ENCODE measurements around the gene ABHD12. TPM values are rescaled to one million over a fixed set of nuclear protein-coding genes. Genes with fewer than 3 reads are reported as not detected.
A peak's percentile ranks its signal among the peaks of the same experiment; 100 is the strongest.

The ABHD12 gene
- total and polyA plus RNA-seq, 2 donors (not counting 3 experiments of a cell fraction or from before 2014, with no cell fraction given): 19.2 to 36.0 TPM

DNA sequence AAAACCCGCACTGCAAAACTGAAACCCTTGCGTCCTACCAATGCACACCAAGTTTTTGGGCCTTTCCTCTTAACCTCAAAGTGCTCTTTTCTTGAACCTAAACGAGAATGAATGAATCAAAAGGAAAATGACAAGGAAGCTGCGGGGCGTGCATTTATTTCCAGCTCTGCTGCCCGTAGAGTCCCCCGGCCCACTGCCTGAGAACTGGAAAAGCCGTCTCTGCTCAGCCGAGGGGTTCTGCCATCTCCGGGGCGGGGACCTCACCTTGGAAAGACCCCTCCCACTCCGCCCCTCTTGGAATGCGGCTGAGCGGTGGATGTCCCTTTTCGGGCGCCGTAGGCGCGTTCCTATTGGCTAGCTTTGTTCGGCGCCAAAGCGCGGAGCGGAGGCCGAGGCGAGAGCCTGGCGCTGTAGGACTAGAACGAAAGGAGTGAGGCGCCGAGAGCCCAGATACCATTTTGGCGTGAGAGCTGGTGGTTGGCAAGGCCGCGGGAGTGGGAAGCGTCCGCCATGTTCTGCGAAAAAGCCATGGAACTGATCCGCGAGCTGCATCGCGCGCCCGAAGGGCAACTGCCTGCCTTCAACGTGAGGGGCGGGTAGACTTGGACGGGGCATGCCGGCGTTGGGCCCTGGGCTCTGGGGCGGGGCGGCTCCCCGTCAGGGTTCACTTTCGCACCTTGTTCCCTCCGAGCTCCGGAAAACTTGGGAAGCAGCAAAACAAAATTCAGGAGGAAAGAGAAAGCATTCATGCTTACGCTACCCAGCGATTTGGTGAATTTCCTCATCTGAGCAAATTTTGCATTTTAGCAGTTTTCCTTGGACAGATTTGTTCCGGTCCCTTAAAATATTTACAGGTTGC lies 16.9 kb upstream of the ABHD12 start, which contains the start of gene GINS1:
Gene GINS1 (plus strand): TSS at position 363 of the 859 bp plus-strand sequence. CDS start 148 bp downstream, at position 511.
- Histone ChIP-seq H4K20me1 (replicated peaks; ENCODE audit: control insufficient read depth, extremely low read depth, insufficient read depth, low read length) (no peaks in the 10 kb centered on the region), H3K4me2 (ENCODE audit: insufficient read depth, low read length) (peak within 1 kb of the TSS; percentile 87), H3K9ac (replicated peaks; ENCODE audit: extremely low read depth, insufficient read depth, low read length) (peak within 1 kb of the TSS; percentile 93), H3K9me3 (replicated peaks; ENCODE audit: control insufficient read depth, insufficient read depth, low read length) (peaks cover 3% of the 10 kb centered on the region), H3K4me3 (replicated peaks in 1 of 3; ENCODE audit: insufficient read depth in 1 of 3, low read depth in 1 of 3, low read length in 3 of 3) (peak within 1 kb of the TSS; percentile 54 to 96 (median 80)), H3K4me1 (ENCODE audit: control insufficient read depth, extremely low read depth, insufficient read depth, low read length) (peaks cover 9% of the 10 kb centered on the region), H3K79me2 (ENCODE audit: control insufficient read depth, insufficient read depth, low read length) (peaks cover 32% of the 10 kb centered on the region), H2AFZ (ENCODE audit: low read depth, low read length) (peak within 1 kb of the TSS; percentile 87), H3K9me1 (replicated peaks; ENCODE audit: control insufficient read depth, extremely low read depth, insufficient read depth, low read length) (no peaks in the 10 kb centered on the region), H3K27ac (ENCODE audit: insufficient read depth, low read depth, low read length) (peak within 1 kb of the TSS; percentile 74), H3K36me3 (ENCODE audit: control insufficient read depth in 2 of 2, extremely low read depth in 1 of 2, insufficient read depth in 2 of 2, low read length in 2 of 2) (no peaks in the 10 kb centered on the region), H3K27me3 (ENCODE audit: control insufficient read depth in 2 of 2, insufficient read depth in 2 of 2, low read length in 2 of 2) (no peaks in the 10 kb centered on the region)
- ChIA-PET CTCF (interaction anchor here (0.7 to 2.0 kb wide), 7 partner anchors 8 to 414 kb away, joined by 3 to 17 read pairs (median 4); partner anchors contain the start of gene PYGB), POLR2A (interaction anchor here (0.6 to 0.8 kb wide), 2 partner anchors 17 to 55 kb away, joined by 4 to 5 read pairs; partner anchors contain the start of gene ABHD12)
- DNase-seq (ENCODE audit: low read depth, low spot score) (peak; percentile 90), FAIRE-seq (peak; percentile 89)
- TF ChIP-seq POLR2AphosphoS5 (IDR thresholded peaks at IDR 0.05; ENCODE audit: insufficient read depth, low read depth, low read length) (peak; percentile 64), EZH2 (IDR thresholded peaks at IDR 0.05; ENCODE audit: borderline replicate concordance, low read depth, low read length, severe bottlenecking) (no peak), FOS (IDR thresholded peaks at IDR 0.05; ENCODE audit: borderline replicate concordance, insufficient read depth, low read length) (no peak), POLR2A (IDR thresholded peaks at IDR 0.05; ENCODE audit: low read depth, low read length) (peak; percentile 85), JUN (IDR thresholded peaks at IDR 0.05; ENCODE audit: borderline replicate concordance, insufficient read depth, insufficient read length, low read depth) (no peak), MYC (IDR thresholded peaks at IDR 0.05; ENCODE audit: low read depth, low read length) (no peak), GATA2 (IDR thresholded peaks at IDR 0.05; ENCODE audit: insufficient read depth, insufficient read length, low read depth, low read length) (no peak)
- TF ChIP-seq, protein P1, sequence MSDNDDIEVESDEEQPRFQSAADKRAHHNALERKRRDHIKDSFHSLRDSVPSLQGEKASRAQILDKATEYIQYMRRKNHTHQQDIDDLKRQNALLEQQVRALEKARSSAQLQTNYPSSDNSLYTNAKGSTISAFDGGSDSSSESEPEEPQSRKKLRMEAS (IDR thresholded peaks at IDR 0.05; ENCODE audit: insufficient read depth, insufficient read length): peak; percentile 31
- TF ChIP-seq, protein P2, sequence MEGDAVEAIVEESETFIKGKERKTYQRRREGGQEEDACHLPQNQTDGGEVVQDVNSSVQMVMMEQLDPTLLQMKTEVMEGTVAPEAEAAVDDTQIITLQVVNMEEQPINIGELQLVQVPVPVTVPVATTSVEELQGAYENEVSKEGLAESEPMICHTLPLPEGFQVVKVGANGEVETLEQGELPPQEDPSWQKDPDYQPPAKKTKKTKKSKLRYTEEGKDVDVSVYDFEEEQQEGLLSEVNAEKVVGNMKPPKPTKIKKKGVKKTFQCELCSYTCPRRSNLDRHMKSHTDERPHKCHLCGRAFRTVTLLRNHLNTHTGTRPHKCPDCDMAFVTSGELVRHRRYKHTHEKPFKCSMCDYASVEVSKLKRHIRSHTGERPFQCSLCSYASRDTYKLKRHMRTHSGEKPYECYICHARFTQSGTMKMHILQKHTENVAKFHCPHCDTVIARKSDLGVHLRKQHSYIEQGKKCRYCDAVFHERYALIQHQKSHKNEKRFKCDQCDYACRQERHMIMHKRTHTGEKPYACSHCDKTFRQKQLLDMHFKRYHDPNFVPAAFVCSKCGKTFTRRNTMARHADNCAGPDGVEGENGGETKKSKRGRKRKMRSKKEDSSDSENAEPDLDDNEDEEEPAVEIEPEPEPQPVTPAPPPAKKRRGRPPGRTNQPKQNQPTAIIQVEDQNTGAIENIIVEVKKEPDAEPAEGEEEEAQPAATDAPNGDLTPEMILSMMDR (IDR thresholded peaks at IDR 0.05; ENCODE audit: extremely low read depth in 1 of 2, insufficient read depth in 1 of 2, low read depth in 1 of 2, low read length in 2 of 2): no peak
- intact Hi-C loops (cut with micrococcal nuclease): loop anchor here (1.0 kb wide), 1 partner anchor 17 kb away; the partner anchor contains the start of gene ABHD12
- dilution Hi-C loops (cut with MboI; ENCODE audit: extremely low pct_ligation_motif_present, low sequenced_read_pairs): no loop called here
- BruUV-seq (replicated peaks): TSS peak; percentile 80
